Measurements from ENCODE around the gene RETSAT. TPM values are rescaled to one million over a fixed set of nuclear protein-coding genes. Genes with fewer than 3 reads are reported as not detected.

RETSAT gene
- total and polyA plus RNA-seq, 7 donors: 26.5 to 112 (median 36.5) TPM

- no peaks in the 10 kb centered on the region for H3K9me3 ChIP-seq
- peaks cover 0 to 19% (median 15%) of the 10 kb centered on the region in 4 donors for H3K4me1 ChIP-seq
- H3K27ac ChIP-seq: peak overlapping the region in 2 of 4 donors; percentile 45 to 49
- no peaks in the 10 kb centered on the region for H3K27me3 ChIP-seq
- intact Hi-C loops (cut with DNase I): no loop called here
- H3K4me3 ChIP-seq: no peak overlapping the region
- 81 to 83% methylated on average over 3 of the region's 3 CpGs for WGBS, 2 donors
- DNase-seq: no peak
- peaks cover 6 to 36% (median 20%) of the 10 kb centered on the region in 4 donors for H3K36me3 ChIP-seq
- TF ChIP-seq POLR2AphosphoS5 (IDR thresholded peaks at IDR 0.05): no peak
- no peak for TF ChIP-seq POLR2A (IDR thresholded peaks at IDR 0.05)
- TF ChIP-seq EP300 (IDR thresholded peaks at IDR 0.05): no peak
- TF ChIP-seq, protein P1, sequence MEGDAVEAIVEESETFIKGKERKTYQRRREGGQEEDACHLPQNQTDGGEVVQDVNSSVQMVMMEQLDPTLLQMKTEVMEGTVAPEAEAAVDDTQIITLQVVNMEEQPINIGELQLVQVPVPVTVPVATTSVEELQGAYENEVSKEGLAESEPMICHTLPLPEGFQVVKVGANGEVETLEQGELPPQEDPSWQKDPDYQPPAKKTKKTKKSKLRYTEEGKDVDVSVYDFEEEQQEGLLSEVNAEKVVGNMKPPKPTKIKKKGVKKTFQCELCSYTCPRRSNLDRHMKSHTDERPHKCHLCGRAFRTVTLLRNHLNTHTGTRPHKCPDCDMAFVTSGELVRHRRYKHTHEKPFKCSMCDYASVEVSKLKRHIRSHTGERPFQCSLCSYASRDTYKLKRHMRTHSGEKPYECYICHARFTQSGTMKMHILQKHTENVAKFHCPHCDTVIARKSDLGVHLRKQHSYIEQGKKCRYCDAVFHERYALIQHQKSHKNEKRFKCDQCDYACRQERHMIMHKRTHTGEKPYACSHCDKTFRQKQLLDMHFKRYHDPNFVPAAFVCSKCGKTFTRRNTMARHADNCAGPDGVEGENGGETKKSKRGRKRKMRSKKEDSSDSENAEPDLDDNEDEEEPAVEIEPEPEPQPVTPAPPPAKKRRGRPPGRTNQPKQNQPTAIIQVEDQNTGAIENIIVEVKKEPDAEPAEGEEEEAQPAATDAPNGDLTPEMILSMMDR (IDR thresholded peaks at IDR 0.05): no peak
Measured at GRCh38 chr2:85310330-85310729, 44.0 kb downstream of the RETSAT start.

DNA sequence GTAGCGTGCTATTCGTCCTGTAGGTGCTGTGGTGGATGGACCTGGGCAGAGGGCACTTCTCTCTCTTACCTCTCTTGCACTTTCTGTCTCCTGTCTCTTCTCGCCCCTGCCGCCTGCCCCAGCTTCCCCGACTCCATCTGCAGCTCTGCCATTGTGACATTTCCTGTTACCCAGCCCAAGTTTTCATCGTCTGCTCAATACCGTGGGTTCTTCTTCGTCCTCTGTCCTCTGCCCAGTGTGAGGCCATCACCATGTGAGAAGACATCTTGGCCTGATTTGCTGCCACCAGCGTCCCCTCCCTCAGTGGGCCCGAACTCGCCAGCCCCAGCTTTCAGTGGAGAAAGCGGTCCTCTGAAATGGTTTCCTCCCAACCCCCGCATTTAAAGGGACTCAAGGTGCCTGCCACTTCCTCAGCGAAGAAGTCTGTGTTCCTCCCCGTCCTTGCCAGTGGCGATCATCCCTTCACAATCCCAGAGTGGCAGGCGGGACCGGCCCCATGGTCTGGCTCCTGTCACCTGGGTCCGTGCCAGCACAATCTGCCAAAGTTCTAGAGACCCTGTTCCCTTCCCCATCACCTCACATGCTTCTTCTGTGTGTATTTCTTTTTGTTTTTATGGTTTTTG is 44.5 kb downstream of the RETSAT start:
- intact Hi-C loops (cut with DNase I): no loop called here
- no peak for DNase-seq
- Histone ChIP-seq H3K27ac (peak overlapping the region in 3 of 4 donors; percentile 45 to 55 (median 49)), H3K27me3 (no peaks in the 10 kb centered on the region), H3K4me3 (no peak overlapping the region), H3K36me3 (peaks cover 6 to 36% (median 20%) of the 10 kb centered on the region in 4 donors), H3K9me3 (no peaks in the 10 kb centered on the region), H3K4me1 (peaks cover 0 to 19% (median 15%) of the 10 kb centered on the region in 4 donors)
- 52 to 77% methylated on average over 19 of the region's 19 CpGs for WGBS, 2 donors
- no peak for TF ChIP-seq POLR2A (IDR thresholded peaks at IDR 0.05)
- TF ChIP-seq POLR2AphosphoS5 (IDR thresholded peaks at IDR 0.05): no peak
- TF ChIP-seq EP300 (IDR thresholded peaks at IDR 0.05): no peak
- TF ChIP-seq, protein P1 (IDR thresholded peaks at IDR 0.05): no peak

DNA sequence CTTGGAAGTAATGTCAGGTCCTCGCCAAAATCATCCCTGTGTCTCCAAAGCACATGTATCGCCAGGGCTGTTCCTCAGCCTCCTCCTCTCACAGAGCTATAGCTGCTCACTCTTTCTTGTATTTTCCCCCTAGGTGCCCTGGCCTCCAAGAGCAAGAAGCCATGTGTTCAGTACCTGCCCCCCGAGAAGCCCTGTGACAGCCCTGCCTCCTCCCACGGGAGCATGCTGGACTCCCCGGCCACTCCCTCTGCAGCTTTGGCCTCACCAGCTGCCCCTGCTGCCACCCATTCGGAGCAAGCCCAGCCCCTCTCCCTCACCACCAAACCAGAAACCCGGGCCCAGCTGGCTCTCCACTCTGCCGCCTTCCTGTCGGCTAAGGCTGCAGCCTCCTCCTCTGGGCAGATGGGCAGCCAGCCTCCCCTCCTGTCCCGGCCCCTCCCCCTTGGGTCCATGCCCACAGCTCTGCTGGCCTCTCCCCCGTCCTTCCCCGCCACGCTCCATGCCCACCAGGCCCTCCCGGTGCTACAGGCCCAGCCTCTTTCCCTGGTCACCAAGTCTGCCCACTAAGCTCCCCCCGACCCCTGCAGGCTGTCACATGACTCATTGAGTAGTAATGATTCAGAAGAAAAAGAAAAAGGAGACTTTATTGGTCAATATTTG is 45.3 kb downstream of the RETSAT start:
- peaks cover 0 to 19% (median 15%) of the 10 kb centered on the region in 4 donors for H3K4me1 ChIP-seq
- 18 to 46% methylated on average over 15 of the region's 15 CpGs for WGBS, 2 donors
- intact Hi-C loops (cut with DNase I): no loop called here
- peak overlapping the region; percentile 45 to 55 (median 48) for H3K27ac ChIP-seq
- TF ChIP-seq POLR2AphosphoS5 (IDR thresholded peaks at IDR 0.05) (no peak), POLR2A (IDR thresholded peaks at IDR 0.05) (no peak)
- H3K4me3 ChIP-seq: no peak overlapping the region
- H3K27me3 ChIP-seq: no peaks in the 10 kb centered on the region
- DNase-seq: peak; percentile 86
- H3K36me3 ChIP-seq: peaks cover 6 to 38% (median 18%) of the 10 kb centered on the region in 4 donors
- H3K9me3 ChIP-seq: no peaks in the 10 kb centered on the region

GRCh38 chr2:85308201-85308600 is 46.1 kb downstream of the RETSAT start:
- Histone ChIP-seq H3K4me3 (no peak overlapping the region), H3K27me3 (no peaks in the 10 kb centered on the region), H3K4me1 (peaks cover 0 to 19% (median 15%) of the 10 kb centered on the region in 4 donors), H3K9me3 (no peaks in the 10 kb centered on the region), H3K36me3 (peaks cover 6 to 41% (median 18%) of the 10 kb centered on the region in 4 donors), H3K27ac (peak overlapping the region in 1 of 4 donors; percentile 49)
- no peak for TF ChIP-seq POLR2AphosphoS5 (IDR thresholded peaks at IDR 0.05)
- no peak for TF ChIP-seq EP300 (IDR thresholded peaks at IDR 0.05)
- TF ChIP-seq, protein P1 (IDR thresholded peaks at IDR 0.05): no peak
- no peak for TF ChIP-seq POLR2A (IDR thresholded peaks at IDR 0.05)
- 86 to 90% methylated on average over 6 of the region's 6 CpGs for WGBS, 2 donors
- DNase-seq: no peak
- intact Hi-C loops (cut with DNase I): no loop called here

DNA sequence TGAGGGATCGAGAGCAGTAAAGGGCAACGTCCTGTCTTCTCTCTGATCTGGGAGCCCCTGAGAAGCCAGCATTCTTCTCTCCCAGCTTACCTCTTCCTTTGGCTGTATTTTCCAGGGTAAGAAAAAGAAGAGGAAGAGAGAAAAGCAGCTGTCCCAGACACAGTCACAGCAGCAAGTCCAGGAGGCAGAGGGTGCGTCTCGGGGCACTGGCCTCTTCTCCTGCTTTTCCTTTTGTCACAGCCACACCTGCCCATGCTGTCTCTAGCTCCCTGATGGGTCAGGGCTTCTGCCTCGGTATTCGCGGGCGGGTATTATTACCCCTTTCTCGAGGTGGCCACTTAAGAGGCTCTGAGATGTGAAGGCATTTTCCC is 46.8 kb downstream of the RETSAT start:
- Histone ChIP-seq H3K4me1 (peaks cover 0 to 19% (median 15%) of the 10 kb centered on the region in 4 donors), H3K27me3 (no peaks in the 10 kb centered on the region), H3K4me3 (no peak overlapping the region), H3K27ac (peak overlapping the region in 2 of 4 donors; percentile 8 to 26), H3K9me3 (no peaks in the 10 kb centered on the region), H3K36me3 (peaks cover 6 to 41% (median 18%) of the 10 kb centered on the region in 4 donors)
- no peak for DNase-seq
- 17 to 59% methylated on average over 9 of the region's 9 CpGs for WGBS, 2 donors
- TF ChIP-seq, protein P1 (IDR thresholded peaks at IDR 0.05): no peak
- TF ChIP-seq POLR2A (IDR thresholded peaks at IDR 0.05) (no peak), POLR2AphosphoS5 (IDR thresholded peaks at IDR 0.05) (no peak)
- intact Hi-C loops (cut with DNase I): no loop called here

Measured in sigmoid colon (tissue), 7 donors.